Uterus (tissue), 4 donors: ENCODE data around the gene CCDC141. TPM values are rescaled to one million over a fixed set of nuclear protein-coding genes. Genes with fewer than 3 reads are reported as not detected.
"Not testable (repeated sequence)": the region's sequence is repeated elsewhere in the genome, so short reads cannot be mapped to it uniquely, and the experiment has no call there.

Experiments
- DNase-seq, 2 donors: peaks; one replicate each; pipeline ENCODE4 v3.0.0-alpha.2; 2019 to 2020
- H3K27ac ChIP-seq, 2 donors: fragments of 200-600 bp; sonication (generic); 1 replicate in 1 of 2; 2 replicates in 1 of 2; pipeline ENCODE4 v1.5.1; 2016 to 2018
- H3K27me3 ChIP-seq, 2 donors: fragments of 200-600 bp; sonication (generic); one replicate each; pipeline ENCODE4 v1.5.1; 2018 to 2019; ENCODE audit warnings: control low read depth in 1 of 2
- H3K36me3 ChIP-seq, 2 donors: fragments of 200-600 bp; sonication (generic); one replicate each; pipeline ENCODE4 v1.5.1; 2019; ENCODE audit warnings: control low read depth in 1 of 2
- H3K4me1 ChIP-seq, 2 donors: fragments of 200-600 bp; sonication (generic); one replicate each; pipeline ENCODE4 v1.5.1; 2018 to 2019; ENCODE audit warnings: control low read depth in 1 of 2
- H3K4me3 ChIP-seq, 2 donors: fragments of 200-600 bp; sonication (generic); 1 replicate in 1 of 2; 2 replicates in 1 of 2; pipeline ENCODE4 v1.5.1; 2018 to 2019; ENCODE audit warnings: mild to moderate bottlenecking in 1 of 2
- H3K9me3 ChIP-seq, 2 donors: fragments of 200-600 bp; sonication (generic); one replicate each; pipeline ENCODE4 v1.5.1; 2019; ENCODE audit warnings: control low read depth in 1 of 2
- CTCF ChIP-seq, 4 experiments: fragments of 200-600 bp in 2 of 4; fragments of 450-650 bp in 2 of 4; sonication (generic) in 2 of 4; IDR thresholded peaks; one replicate each; pipeline ENCODE4 v1.5.1; 2016 to 2019; ENCODE audit warnings: antibody characterized with exemption in 4 of 4, mild to moderate bottlenecking in 2 of 4, moderate library complexity in 1 of 4
- POLR2A ChIP-seq, 2 donors: fragments of 450-650 bp; IDR thresholded peaks; one replicate each; pipeline ENCODE4 v1.6.1; 2016; ENCODE audit warnings: antibody characterized with exemption in 2 of 2, mild to moderate bottlenecking in 1 of 2, moderate library complexity in 1 of 2
- intact Hi-C: fragments of 100-400 bp; cut with DNase I; formaldehyde crosslinking; loops from one replicate; pipeline ENCODE4 v1.15.1; 2023; ENCODE audit warnings: low total_unique reads
- total RNA-seq, 4 donors: library from RNA; depleted of rRNA in 3 of 4; stranded (reverse); fragments of >200 nt in 3 of 4; gene quantifications; one replicate each; pipeline versions ENCODE4 v1.1.0 to v1.2.4, GENCODE V29; 2014 to 2023
- donor health status: DM: yes; HTN: yes; CAD: no.

CCDC141 gene
- total RNA-seq, 4 donors from 2014 or later = 0.29 to 10.2 (median 3.8) TPM

- Histone ChIP-seq H3K27me3 (no peaks in the 10 kb centered on the region), H3K9me3 (no peaks in the 10 kb centered on the region), H3K36me3 (no peaks in the 10 kb centered on the region), H3K27ac (no peak overlapping the region), H3K4me3 (no peak overlapping the region), H3K4me1 (no peaks in the 10 kb centered on the region)
- DNase-seq = no peak
- intact Hi-C loops = no loop called here
- TF ChIP-seq POLR2A (IDR thresholded peaks at IDR 0.05) (no peak), CTCF (IDR thresholded peaks at IDR 0.05) (peak in 1 of 4 experiments; percentile 10)
These were observed 29.7 kb downstream of the CCDC141 start for GRCh38 chr2:179020156-179020750.

- no peak for TF ChIP-seq CTCF (IDR thresholded peaks at IDR 0.05)
- TF ChIP-seq POLR2A (IDR thresholded peaks at IDR 0.05) = no peak
- intact Hi-C loops = no loop called here
- Histone ChIP-seq H3K4me3 (no peak overlapping the region), H3K9me3 (no peaks in the 10 kb centered on the region), H3K4me1 (no peaks in the 10 kb centered on the region), H3K36me3 (no peaks in the 10 kb centered on the region), H3K27ac (no peak overlapping the region), H3K27me3 (no peaks in the 10 kb centered on the region)
- no peak for DNase-seq
These were observed 30.7 kb downstream of the CCDC141 start for GRCh38 chr2:179019260-179019659.

GRCh38 chr2:179017773-179018357, 32.1 kb downstream of the CCDC141 start:
- no peaks in the 10 kb centered on the region for H3K36me3 ChIP-seq
- H3K4me1 ChIP-seq = no peaks in the 10 kb centered on the region
- no peak overlapping the region for H3K27ac ChIP-seq
- no peaks in the 10 kb centered on the region for H3K9me3 ChIP-seq
- TF ChIP-seq CTCF (IDR thresholded peaks at IDR 0.05) (no peak), POLR2A (IDR thresholded peaks at IDR 0.05) (no peak)
- H3K4me3 ChIP-seq = no peak overlapping the region
- DNase-seq = no peak
- H3K27me3 ChIP-seq = no peaks in the 10 kb centered on the region
- intact Hi-C loops = no loop called here

- H3K27me3 ChIP-seq, H3K9me3 ChIP-seq, H3K4me3 ChIP-seq, H3K36me3 ChIP-seq, H3K4me1 ChIP-seq, intact Hi-C loops, H3K27ac ChIP-seq, DNase-seq: not testable (repeated sequence)
These were observed 35.7 kb downstream of the CCDC141 start for GRCh38 chr2:179014189-179014588.

GRCh38 chr2:179005976-179006375, 44.0 kb downstream of the CCDC141 start:
- no peak overlapping the region for H3K4me3 ChIP-seq
- no peak overlapping the region for H3K27ac ChIP-seq
- no peaks in the 10 kb centered on the region for H3K4me1 ChIP-seq
- no peaks in the 10 kb centered on the region for H3K9me3 ChIP-seq
- DNase-seq = no peak
- intact Hi-C loops = no loop called here
- H3K27me3 ChIP-seq = no peaks in the 10 kb centered on the region
- TF ChIP-seq POLR2A (IDR thresholded peaks at IDR 0.05) (no peak), CTCF (IDR thresholded peaks at IDR 0.05) (no peak)
- no peaks in the 10 kb centered on the region for H3K36me3 ChIP-seq
